ENCODE measurements around the gene ARSG.

DNA sequence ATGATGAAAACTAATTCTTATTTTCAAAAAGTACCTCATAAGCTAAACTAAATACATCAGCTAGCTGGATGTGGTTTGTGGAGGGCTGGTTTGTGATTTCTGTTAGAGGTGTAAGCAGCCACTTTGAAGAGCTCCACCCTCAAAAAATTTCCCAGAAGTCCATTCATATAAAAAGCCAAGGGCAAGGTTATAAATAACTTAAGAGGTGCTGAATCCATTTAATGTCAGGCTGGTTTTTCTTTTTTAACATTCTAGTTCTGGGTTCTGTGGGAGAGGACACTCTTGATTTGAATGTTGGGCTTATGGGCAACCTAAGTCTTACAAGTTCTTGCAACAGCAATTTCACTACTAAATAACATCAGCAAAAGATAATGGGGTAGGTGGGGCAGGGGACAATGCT lies 169.4 kb downstream of the ARSG start:
- TF ChIP-seq, protein P1, sequence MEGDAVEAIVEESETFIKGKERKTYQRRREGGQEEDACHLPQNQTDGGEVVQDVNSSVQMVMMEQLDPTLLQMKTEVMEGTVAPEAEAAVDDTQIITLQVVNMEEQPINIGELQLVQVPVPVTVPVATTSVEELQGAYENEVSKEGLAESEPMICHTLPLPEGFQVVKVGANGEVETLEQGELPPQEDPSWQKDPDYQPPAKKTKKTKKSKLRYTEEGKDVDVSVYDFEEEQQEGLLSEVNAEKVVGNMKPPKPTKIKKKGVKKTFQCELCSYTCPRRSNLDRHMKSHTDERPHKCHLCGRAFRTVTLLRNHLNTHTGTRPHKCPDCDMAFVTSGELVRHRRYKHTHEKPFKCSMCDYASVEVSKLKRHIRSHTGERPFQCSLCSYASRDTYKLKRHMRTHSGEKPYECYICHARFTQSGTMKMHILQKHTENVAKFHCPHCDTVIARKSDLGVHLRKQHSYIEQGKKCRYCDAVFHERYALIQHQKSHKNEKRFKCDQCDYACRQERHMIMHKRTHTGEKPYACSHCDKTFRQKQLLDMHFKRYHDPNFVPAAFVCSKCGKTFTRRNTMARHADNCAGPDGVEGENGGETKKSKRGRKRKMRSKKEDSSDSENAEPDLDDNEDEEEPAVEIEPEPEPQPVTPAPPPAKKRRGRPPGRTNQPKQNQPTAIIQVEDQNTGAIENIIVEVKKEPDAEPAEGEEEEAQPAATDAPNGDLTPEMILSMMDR (IDR thresholded peaks at IDR 0.05), result no peak
- peak in 1 of 2 donors; percentile 50 for TF ChIP-seq POLR2A (IDR thresholded peaks at IDR 0.05)
